Measurements from ENCODE around the gene BCL2L1.

BCL2L1 gene

GRCh38 chr20:31708736-31709534 is 13.7 kb downstream of the BCL2L1 start:
- no peak for DNase-seq

- DNase-seq, result no peak
These were observed 14.5 kb downstream of the BCL2L1 start for GRCh38 chr20:31707994-31708735.

GRCh38 chr20:31707258-31707615 is 15.4 kb downstream of the BCL2L1 start:
- no peak for DNase-seq

- no peak for DNase-seq
These were observed 15.9 kb downstream of the BCL2L1 start for GRCh38 chr20:31706607-31707257.

- DNase-seq, result no peak
These were observed 16.8 kb downstream of the BCL2L1 start for GRCh38 chr20:31705598-31706597.

GRCh38 chr20:31705191-31705590 is 17.5 kb downstream of the BCL2L1 start:
- DNase-seq, result no peak

- no peak for DNase-seq
These were observed 18.2 kb downstream of the BCL2L1 start for GRCh38 chr20:31704225-31705119.

- DNase-seq, result no peak
These were observed 21.1 kb downstream of the BCL2L1 start for GRCh38 chr20:31701591-31701990.

GRCh38 chr20:31700747-31701146 is 21.9 kb downstream of the BCL2L1 start:
- DNase-seq, result no peak

- no peak for DNase-seq
These were observed 22.6 kb downstream of the BCL2L1 start for GRCh38 chr20:31699801-31700728.

GRCh38 chr20:31698803-31699718 is 23.6 kb downstream of the BCL2L1 start:
- peak; percentile 25 for DNase-seq

GRCh38 chr20:31698243-31698802 is 24.3 kb downstream of the BCL2L1 start:
- no peak for DNase-seq

GRCh38 chr20:31695849-31696804 is 26.5 kb downstream of the BCL2L1 start:
- DNase-seq, result no peak

- DNase-seq, result no peak
These were observed 27.6 kb downstream of the BCL2L1 start for GRCh38 chr20:31694842-31695593.

- no peak for DNase-seq
These were observed 28.5 kb downstream of the BCL2L1 start for GRCh38 chr20:31693987-31694661.

- DNase-seq, result no peak
These were observed 29.3 kb downstream of the BCL2L1 start for GRCh38 chr20:31693402-31693801.

All from stimulated activated CD4-positive, alpha-beta T cell treated with anti-CD3 and anti-CD28 coated beads, Interleukin-15, amount 100 ng/mL, for 24 hours (primary cell).